HFFc6 (cell line): ENCODE measurements around the gene CGREF1. TPM values are rescaled to one million over a fixed set of nuclear protein-coding genes. Genes with fewer than 3 reads are reported as not detected.

Experiments
- DNase-seq: peaks from one replicate; pipeline ENCODE4 v3.0.0-alpha.2; 2018
- H3K27ac Mint-ChIP-seq: 2 replicates; pipeline ENCODE4 v1.8.0; 2020; ENCODE audit warnings: mild to moderate bottlenecking, mixed read lengths
- H3K27me3 Mint-ChIP-seq: 2 replicates; pipeline ENCODE4 v1.8.0; 2021; ENCODE audit warnings: mild to moderate bottlenecking, moderate library complexity, mixed read lengths; ENCODE audit not compliant: insufficient read depth
- H3K36me3 Mint-ChIP-seq: 2 replicates; pipeline ENCODE4 v1.8.0; 2021; ENCODE audit warnings: low read depth, mixed read lengths
- H3K4me1 Mint-ChIP-seq: 2 replicates; pipeline ENCODE4 v1.8.0; 2020; ENCODE audit warnings: low read depth, mixed read lengths
- H3K4me3 Mint-ChIP-seq: 2 replicates; pipeline ENCODE4 v1.8.0; 2020; ENCODE audit warnings: mild to moderate bottlenecking, moderate library complexity, mixed read lengths
- H3K9me3 Mint-ChIP-seq: 2 replicates; pipeline ENCODE4 v1.8.0; 2020; ENCODE audit warnings: mild to moderate bottlenecking, mixed read lengths
- total RNA-seq, 6 experiments: library from RNA; stranded (reverse); fragmentation: NEBNext Ultra II Directional; extraction: Animal tissue kit (Norgen Biotek cat#: 25700); gene quantifications; 2 replicates in 1 of 6; 3 replicates in 5 of 6; pipeline ENCODE4 v1.2.3, GENCODE V29; 2021
- TF ChIP-seq, protein P1 (sequence below): fragments of 200-600 bp; sonication (generic); IDR thresholded peaks from 2 replicates; pipeline ENCODE4 v1.5.0; 2021; ENCODE audit warnings: antibody characterized with exemption, mild to moderate bottlenecking

CGREF1 gene
- total RNA-seq, 6 experiments from 2014 or later = 0.12 TPM; not detected in 5

DNA sequence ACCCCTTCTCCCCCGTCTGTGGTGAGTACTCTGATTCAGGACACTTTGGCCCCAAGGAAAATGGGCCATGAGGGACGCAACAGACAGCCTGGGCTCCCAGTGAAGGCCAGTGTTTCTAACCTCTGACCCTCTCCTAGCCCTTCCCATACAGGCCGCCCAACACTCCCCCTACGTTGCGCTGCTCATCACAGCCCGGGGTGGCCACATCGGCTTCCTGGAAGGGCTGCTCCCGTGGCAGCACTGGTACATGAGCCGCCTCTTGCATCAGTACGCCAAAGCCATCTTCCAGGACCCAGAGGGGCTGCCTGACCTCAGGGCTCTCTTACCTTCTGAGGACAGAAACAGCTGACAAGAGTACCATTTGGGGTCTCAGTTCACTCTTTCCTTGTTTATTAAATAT lies 11.5 kb upstream of the CGREF1 start:
- Mint-ChIP-seq H3K27ac (no peak overlapping the region), H3K36me3 (peaks cover 7% of the 10 kb centered on the region; the same call in 1 of the 2 replicates), H3K4me3 (no peak overlapping the region), H3K4me1 (peaks cover 13% of the 10 kb centered on the region), H3K27me3 (peaks cover 1% of the 10 kb centered on the region), H3K9me3 (no peaks in the 10 kb centered on the region)
- DNase-seq = no peak
- TF ChIP-seq, protein P1, sequence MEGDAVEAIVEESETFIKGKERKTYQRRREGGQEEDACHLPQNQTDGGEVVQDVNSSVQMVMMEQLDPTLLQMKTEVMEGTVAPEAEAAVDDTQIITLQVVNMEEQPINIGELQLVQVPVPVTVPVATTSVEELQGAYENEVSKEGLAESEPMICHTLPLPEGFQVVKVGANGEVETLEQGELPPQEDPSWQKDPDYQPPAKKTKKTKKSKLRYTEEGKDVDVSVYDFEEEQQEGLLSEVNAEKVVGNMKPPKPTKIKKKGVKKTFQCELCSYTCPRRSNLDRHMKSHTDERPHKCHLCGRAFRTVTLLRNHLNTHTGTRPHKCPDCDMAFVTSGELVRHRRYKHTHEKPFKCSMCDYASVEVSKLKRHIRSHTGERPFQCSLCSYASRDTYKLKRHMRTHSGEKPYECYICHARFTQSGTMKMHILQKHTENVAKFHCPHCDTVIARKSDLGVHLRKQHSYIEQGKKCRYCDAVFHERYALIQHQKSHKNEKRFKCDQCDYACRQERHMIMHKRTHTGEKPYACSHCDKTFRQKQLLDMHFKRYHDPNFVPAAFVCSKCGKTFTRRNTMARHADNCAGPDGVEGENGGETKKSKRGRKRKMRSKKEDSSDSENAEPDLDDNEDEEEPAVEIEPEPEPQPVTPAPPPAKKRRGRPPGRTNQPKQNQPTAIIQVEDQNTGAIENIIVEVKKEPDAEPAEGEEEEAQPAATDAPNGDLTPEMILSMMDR = no peak

DNA sequence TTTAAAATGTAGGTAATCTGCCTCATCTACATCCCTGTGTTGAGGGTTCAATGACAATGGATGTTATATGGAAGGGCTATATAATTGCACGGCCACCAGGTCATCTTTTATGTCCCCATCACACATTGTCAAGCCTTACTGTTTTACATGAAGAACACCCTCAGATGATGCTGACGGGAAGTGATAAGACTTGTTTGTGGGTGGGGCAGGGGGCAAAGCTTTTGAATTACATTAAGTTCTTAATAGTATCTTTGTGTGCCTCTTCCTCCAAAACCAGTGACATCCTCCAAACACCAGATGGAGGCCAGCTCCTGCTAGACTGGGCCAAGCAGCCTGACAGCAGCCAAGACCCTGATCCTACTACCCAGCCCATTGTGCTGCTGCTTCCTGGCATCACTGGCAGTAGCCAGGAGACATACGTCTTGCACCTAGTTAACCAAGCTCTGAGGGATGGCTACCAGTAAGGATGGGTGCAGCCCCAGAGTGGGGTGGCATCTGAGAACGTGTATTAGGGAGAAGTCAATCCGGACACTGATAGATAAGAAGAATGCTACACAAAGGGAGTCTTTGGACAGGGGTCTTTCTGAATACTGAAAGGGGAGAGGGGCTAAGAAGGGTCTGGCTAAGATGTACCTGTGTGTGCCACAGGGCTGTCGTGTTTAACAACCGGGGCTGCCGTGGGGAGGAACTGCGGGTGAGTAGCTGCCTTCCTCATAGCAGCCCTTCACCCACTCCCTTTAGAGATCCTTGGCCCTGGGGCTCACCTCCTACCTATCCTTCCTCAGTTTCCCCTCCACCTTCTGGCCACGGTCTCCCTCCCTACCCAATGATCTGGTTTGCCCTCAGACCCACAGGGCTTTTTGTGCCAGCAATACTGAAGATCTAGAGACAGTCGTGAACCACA lies 10.0 kb upstream of the CGREF1 start:
- TF ChIP-seq, protein P1 = no peak
- Mint-ChIP-seq H3K9me3 (no peaks in the 10 kb centered on the region), H3K36me3 (peaks cover 7% of the 10 kb centered on the region; the same call in 1 of the 2 replicates), H3K27me3 (peaks cover 8% of the 10 kb centered on the region), H3K4me1 (peaks cover 13% of the 10 kb centered on the region), H3K27ac (no peak overlapping the region), H3K4me3 (no peak overlapping the region)
- no peak for DNase-seq

DNA sequence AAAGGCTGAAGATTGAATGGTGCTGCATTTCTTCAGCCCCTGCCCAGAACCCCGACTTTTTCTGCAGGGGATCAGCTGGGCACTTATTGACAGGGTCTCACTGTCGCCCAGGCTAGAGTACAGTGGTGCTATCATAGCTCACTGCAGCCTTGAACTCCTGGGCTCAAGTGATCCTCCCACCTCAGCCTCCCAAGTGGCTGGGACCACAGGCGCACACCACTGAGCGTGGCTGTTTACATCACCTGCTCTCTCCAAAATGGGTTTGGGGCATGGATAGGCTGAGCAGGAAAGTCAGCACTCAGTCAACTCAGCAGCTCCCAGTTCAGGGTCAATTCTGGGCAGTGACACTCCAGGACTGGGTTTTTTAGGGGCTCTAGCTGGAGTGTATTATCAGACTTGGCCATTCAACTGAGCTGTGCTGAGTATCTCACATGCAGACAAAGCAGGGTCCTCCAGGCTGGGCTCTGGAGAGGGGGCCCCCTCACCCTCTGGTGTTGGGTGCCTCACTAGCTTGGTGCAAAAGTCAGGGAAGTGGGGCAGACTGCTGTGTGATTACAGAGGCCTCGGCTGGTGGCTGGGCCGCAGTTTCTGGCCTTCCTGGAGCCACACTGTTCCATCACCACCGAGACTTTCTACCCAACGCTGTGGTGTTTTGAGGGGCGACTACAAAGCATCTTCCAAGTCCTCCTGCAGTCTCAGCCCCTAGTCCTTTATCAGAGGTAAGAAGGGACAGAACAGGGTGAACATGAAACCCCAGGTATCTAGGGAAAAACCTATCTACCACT lies 9.1 kb upstream of the CGREF1 start:
- no peak for DNase-seq
- Mint-ChIP-seq H3K4me1 (peaks cover 4% of the 10 kb centered on the region), H3K9me3 (no peaks in the 10 kb centered on the region), H3K27me3 (peaks cover 13% of the 10 kb centered on the region), H3K36me3 (peaks cover 7% of the 10 kb centered on the region; the same call in 1 of the 2 replicates), H3K4me3 (no peak overlapping the region), H3K27ac (no peak overlapping the region)
- TF ChIP-seq, protein P1 = no peak

DNA sequence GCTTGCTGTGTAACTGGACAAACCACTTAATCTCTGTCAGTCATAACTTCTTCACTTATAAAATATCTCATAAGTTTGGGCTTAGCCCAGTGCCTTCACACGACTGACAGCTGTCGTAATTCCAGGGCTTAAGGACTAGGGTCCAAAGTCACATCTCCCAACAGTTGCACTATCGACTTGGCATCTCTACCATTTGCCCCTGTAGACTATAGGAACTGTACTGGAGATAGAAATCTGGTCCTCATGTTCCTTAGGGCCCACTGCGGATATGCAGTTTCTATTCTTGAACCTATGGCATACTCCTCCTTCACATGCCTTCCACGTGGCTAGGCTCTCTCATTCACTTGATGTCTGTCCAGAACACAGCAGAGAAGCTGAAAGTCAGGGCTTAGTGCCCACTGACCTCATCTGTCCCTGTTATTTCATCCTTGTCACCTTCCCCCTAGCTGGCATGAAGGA lies 7.4 kb upstream of the CGREF1 start:
- DNase-seq = no peak
- H3K36me3 Mint-ChIP-seq = peaks cover 6% of the 10 kb centered on the region; the same call in 1 of the 2 replicates
- peaks cover 26% of the 10 kb centered on the region for H3K27me3 Mint-ChIP-seq
- no peak overlapping the region for H3K27ac Mint-ChIP-seq
- TF ChIP-seq, protein P1 = no peak
- no peak overlapping the region for H3K4me3 Mint-ChIP-seq
- no peaks in the 10 kb centered on the region for H3K4me1 Mint-ChIP-seq
- H3K9me3 Mint-ChIP-seq = no peaks in the 10 kb centered on the region

DNA sequence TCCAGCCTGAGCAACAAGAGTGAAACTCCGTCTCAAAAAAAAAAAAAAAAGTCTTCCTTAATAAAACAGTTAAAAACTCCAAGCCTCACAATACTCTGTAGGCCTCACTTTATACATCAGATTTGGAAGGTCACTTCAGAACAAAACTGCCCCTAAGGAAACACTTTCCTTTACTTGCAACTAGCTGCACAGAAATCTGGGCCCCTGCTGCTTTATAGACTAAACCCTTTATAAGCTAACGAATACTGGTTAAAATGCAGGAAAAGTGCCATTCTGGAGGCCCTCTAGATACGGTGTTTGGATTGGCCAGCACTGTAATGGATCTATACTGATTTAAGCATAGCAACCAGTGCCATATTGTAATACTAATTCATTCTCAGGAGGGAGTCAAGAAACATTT lies 6.2 kb upstream of the CGREF1 start:
- no peak overlapping the region for H3K27ac Mint-ChIP-seq
- no peaks in the 10 kb centered on the region for H3K4me1 Mint-ChIP-seq
- H3K4me3 Mint-ChIP-seq = no peak overlapping the region
- H3K27me3 Mint-ChIP-seq = peaks cover 37% of the 10 kb centered on the region
- DNase-seq = no peak
- TF ChIP-seq, protein P1 = no peak
- H3K36me3 Mint-ChIP-seq = no peaks in the 10 kb centered on the region
- no peaks in the 10 kb centered on the region for H3K9me3 Mint-ChIP-seq
